IMR-90 (cell line): Measurements from ENCODE around the gene DCTN2.

Experiments
- CEBPB ChIP-seq: IDR thresholded peaks from 2 replicates; pipeline ENCODE4 v1.6.1; 2012; ENCODE audit warnings: low read depth, low read length, improper control_type of control experiment
- FOS ChIP-seq: fragments of 150-350 bp; IDR thresholded peaks from 2 replicates; pipeline ENCODE4 v1.6.1; 2016; ENCODE audit warnings: low read depth, low read length
- MAFK ChIP-seq: IDR thresholded peaks from 2 replicates; pipeline ENCODE4 v1.6.1; 2012; ENCODE audit warnings: low read depth, low read length, improper control_type of control experiment
- POLR2A ChIP-seq: IDR thresholded peaks from 2 replicates; pipeline ENCODE4 v1.6.1; 2012; ENCODE audit warnings: mild to moderate bottlenecking, low read depth, low read length
- RAD21 ChIP-seq: IDR thresholded peaks from 2 replicates; pipeline ENCODE4 v1.6.1; 2012; ENCODE audit warnings: low read length, improper control_type of control experiment
- RFX5 ChIP-seq: IDR thresholded peaks from 2 replicates; pipeline ENCODE4 v1.8.0; 2012; ENCODE audit warnings: low read depth, mild to moderate bottlenecking, low read length, moderate library complexity
- TF ChIP-seq, protein P1 (sequence below): conservative IDR thresholded peaks from 2 replicates; pipeline ENCODE4 v1.5.1; 2012; ENCODE audit warnings: mild to moderate bottlenecking, low read depth, low read length, improper control_type of control experiment
- TF ChIP-seq, protein P2 (sequence below): fragments of 150-350 bp; IDR thresholded peaks from 2 replicates; pipeline ENCODE4 v1.6.1; 2016; ENCODE audit warnings: low read depth, mild to moderate bottlenecking, low read length, moderate library complexity, borderline replicate concordance
- TF ChIP-seq, protein P3 (sequence below): fragments of 150-350 bp; IDR thresholded peaks from 2 replicates; pipeline ENCODE4 v1.6.1; 2017; ENCODE audit warnings: mild to moderate bottlenecking, antibody characterized with exemption, low read length, low read depth

DNA sequence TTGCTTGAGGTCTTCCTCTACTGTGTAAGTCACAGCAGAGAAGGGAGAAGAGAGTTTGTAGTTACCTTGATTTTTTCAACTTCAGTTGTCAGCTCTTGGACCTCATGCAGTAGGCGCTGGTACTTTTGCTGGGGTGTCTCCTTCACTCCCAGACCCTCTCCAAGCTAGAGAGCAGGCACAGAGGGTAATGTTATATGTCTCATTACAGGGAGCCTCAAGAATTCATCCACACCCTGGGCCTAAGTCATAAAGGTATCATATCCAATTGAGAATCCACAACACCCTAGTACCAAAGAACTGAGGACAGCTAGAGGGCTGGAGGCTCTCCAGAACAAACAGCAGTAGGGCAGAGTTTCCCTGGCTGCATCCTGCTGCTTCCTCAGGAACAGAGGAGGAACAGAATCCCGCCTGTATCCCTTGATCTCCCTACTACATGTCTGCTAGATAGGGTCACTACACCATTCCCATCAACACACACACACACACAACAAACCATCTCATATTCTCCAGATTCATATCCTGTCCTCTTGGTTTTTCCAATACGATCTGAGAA is 11.9 kb downstream of the DCTN2 start:
- TF ChIP-seq, protein P1, sequence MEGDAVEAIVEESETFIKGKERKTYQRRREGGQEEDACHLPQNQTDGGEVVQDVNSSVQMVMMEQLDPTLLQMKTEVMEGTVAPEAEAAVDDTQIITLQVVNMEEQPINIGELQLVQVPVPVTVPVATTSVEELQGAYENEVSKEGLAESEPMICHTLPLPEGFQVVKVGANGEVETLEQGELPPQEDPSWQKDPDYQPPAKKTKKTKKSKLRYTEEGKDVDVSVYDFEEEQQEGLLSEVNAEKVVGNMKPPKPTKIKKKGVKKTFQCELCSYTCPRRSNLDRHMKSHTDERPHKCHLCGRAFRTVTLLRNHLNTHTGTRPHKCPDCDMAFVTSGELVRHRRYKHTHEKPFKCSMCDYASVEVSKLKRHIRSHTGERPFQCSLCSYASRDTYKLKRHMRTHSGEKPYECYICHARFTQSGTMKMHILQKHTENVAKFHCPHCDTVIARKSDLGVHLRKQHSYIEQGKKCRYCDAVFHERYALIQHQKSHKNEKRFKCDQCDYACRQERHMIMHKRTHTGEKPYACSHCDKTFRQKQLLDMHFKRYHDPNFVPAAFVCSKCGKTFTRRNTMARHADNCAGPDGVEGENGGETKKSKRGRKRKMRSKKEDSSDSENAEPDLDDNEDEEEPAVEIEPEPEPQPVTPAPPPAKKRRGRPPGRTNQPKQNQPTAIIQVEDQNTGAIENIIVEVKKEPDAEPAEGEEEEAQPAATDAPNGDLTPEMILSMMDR: no peak
- no peak for TF ChIP-seq FOS
- no peak for TF ChIP-seq POLR2A
- TF ChIP-seq, protein P2, sequence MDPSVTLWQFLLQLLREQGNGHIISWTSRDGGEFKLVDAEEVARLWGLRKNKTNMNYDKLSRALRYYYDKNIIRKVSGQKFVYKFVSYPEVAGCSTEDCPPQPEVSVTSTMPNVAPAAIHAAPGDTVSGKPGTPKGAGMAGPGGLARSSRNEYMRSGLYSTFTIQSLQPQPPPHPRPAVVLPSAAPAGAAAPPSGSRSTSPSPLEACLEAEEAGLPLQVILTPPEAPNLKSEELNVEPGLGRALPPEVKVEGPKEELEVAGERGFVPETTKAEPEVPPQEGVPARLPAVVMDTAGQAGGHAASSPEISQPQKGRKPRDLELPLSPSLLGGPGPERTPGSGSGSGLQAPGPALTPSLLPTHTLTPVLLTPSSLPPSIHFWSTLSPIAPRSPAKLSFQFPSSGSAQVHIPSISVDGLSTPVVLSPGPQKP: no peak
- TF ChIP-seq, protein P3, sequence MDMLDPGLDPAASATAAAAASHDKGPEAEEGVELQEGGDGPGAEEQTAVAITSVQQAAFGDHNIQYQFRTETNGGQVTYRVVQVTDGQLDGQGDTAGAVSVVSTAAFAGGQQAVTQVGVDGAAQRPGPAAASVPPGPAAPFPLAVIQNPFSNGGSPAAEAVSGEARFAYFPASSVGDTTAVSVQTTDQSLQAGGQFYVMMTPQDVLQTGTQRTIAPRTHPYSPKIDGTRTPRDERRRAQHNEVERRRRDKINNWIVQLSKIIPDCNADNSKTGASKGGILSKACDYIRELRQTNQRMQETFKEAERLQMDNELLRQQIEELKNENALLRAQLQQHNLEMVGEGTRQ: no peak
- TF ChIP-seq RFX5: no peak
- no peak for TF ChIP-seq CEBPB
- no peak for TF ChIP-seq RAD21
- TF ChIP-seq MAFK: no peak
